GM13977 (cell line): ENCODE measurements around the gene CCDC192.

Experiments used
- DNase-seq: peaks from one replicate; pipeline ENCODE4 v3.0.0; 2012; ENCODE audit warnings: low spot score
- in situ Hi-C: fragments of 300-500 bp; cut with MboI; formaldehyde crosslinking; loops from one replicate; pipeline ENCODE4 v1.12.0; 2022; ENCODE audit warnings: low sequenced_read_pairs, low pct_unique_long_range_greater_than_20kb, mixed read lengths, inconsistent platforms; ENCODE audit not compliant: unreplicated experiment
- TF ChIP-seq, protein P1 (sequence below): IDR thresholded peaks from 2 replicates; pipeline ENCODE4 v1.5.1; 2012; ENCODE audit warnings: mild to moderate bottlenecking, control low read depth; ENCODE audit not compliant: insufficient read depth; ENCODE audit errors: extremely low read depth, missing control alignments

CCDC192 gene

DNA sequence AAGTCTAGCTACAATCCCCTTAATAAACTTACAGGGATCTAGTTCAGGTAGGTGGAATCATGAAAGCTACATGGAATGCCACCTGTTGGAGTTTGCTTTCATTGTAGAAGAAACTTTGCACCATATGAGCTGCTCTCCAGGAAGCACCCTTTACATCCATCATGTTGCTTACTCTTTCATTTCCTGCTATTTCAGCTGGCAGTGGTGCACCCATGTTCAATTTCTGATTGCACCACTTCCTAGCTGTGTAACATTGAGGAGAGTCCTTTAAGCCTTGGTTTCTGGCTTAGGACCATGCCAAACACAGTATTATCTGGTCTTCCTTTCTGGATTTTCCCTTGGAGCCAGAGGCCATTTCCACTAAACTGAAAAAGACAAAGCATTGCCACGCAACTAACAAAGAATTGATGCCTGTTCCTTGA is 257.1 kb downstream of the CCDC192 start:
- TF ChIP-seq, protein P1, sequence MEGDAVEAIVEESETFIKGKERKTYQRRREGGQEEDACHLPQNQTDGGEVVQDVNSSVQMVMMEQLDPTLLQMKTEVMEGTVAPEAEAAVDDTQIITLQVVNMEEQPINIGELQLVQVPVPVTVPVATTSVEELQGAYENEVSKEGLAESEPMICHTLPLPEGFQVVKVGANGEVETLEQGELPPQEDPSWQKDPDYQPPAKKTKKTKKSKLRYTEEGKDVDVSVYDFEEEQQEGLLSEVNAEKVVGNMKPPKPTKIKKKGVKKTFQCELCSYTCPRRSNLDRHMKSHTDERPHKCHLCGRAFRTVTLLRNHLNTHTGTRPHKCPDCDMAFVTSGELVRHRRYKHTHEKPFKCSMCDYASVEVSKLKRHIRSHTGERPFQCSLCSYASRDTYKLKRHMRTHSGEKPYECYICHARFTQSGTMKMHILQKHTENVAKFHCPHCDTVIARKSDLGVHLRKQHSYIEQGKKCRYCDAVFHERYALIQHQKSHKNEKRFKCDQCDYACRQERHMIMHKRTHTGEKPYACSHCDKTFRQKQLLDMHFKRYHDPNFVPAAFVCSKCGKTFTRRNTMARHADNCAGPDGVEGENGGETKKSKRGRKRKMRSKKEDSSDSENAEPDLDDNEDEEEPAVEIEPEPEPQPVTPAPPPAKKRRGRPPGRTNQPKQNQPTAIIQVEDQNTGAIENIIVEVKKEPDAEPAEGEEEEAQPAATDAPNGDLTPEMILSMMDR = no peak
- in situ Hi-C loops = no loop called here
- DNase-seq = no peak

DNA sequence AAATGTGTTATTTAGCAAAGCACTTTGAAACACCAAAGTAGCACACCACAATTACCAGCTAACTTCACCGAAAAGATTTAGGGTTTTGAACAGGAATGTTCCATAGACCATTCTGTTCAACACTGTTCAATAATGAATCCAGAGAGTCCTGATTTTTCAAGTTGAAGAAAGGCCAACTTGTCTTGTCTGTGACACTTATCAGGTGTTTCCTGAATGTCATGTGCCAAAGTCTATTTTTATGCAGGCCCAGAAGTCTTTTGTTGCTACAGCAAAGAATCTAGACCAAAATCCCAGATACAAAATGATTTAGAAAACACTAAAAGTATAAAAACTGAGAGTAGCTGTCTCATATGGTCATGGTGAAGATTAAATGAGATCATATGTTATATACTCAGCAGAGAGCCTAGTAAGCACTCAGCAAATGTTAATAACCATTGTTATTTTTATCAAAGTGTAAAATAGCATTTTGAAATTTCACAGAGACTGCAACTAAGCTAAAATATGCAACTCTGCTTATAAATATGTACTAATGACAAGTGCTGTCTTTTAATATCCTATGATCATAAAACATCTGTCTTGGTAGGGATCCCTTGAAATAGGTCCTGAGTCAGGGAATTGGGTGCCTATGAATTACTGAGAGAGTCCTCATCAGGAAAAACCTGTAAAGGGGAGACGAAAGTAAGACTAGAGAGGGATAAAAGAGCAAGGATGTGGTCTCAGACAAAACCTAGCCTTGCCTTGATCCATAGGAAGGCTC is 258.0 kb downstream of the CCDC192 start:
- no peak for DNase-seq
- TF ChIP-seq, protein P1 = no peak
- in situ Hi-C loops = no loop called here

DNA sequence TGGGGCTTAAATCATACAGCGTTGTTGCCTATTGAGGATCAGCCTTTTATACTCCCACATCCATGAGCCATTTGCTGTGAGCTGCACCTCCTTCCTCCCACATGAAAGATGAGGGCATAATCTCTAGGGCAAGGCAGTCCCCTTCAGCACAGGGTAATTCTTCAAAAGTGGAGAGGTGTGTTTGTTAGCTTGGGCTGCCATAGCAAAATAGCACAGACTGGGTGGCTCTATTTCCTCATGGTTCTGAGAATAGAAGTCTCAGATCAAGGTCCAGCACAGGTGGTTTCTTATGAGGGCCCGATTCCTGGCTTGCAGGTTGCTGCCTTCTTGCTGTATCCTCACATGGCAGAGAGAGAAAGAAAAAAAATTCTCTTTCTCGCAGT is 258.6 kb downstream of the CCDC192 start:
- TF ChIP-seq, protein P1 = no peak
- DNase-seq = no peak
- in situ Hi-C loops = no loop called here

DNA sequence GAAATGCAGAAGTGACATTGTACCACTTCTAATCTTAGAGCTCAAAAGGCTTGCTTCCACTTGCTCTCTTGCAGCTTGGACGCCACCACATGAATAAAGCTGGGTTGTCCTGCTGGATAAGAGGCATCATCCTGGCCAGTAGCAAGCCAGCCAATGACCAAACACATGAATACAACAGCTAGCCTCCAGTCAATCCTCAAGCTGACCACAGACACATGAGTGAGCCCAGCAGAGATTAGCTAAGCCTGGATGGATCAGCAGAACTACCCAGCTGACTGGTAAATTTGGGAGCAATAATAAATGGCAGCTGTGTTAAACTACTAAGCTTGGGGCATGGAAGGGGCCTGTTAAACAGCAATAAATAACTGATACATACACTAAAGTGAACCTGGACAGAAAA is 259.3 kb downstream of the CCDC192 start:
- no peak for DNase-seq
- TF ChIP-seq, protein P1 = no peak
- in situ Hi-C loops = no loop called here

DNA sequence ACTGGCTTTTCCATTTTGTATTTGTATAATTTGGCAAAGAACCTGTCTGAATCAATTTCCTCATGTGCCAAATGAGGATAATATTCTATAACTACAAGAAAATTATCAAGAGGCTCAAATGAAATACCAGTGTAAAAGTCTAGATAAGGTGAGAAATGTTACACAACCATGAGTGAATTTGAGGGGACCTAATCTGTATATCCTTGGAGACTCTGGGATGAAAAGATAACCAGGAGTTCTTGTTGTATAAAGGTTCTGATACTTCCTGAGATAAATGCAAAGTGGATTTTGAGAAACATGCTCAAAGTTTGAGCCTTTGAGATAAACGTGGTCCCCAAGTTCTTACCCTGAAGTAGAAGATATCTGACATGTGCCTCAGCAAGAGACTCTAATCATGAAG is 260.0 kb downstream of the CCDC192 start:
- in situ Hi-C loops = no loop called here
- TF ChIP-seq, protein P1 = no peak

GRCh38 chr5:127963931-127964330 is 260.7 kb downstream of the CCDC192 start:
- TF ChIP-seq, protein P1 = no peak
- in situ Hi-C loops = no loop called here
- no peak for DNase-seq

More for the DNA sequence above, 260.0 kb downstream of the CCDC192 start:
- DNase-seq = no peak
